ENCODE results near the gene C1QB. TPM values are rescaled to one million over a fixed set of nuclear protein-coding genes. Genes with fewer than 3 reads are reported as not detected.

Gene C1QB
- total RNA-seq, 6 donors from 2014 or later = 391 to 1,763 (median 1,026) TPM

DNA sequence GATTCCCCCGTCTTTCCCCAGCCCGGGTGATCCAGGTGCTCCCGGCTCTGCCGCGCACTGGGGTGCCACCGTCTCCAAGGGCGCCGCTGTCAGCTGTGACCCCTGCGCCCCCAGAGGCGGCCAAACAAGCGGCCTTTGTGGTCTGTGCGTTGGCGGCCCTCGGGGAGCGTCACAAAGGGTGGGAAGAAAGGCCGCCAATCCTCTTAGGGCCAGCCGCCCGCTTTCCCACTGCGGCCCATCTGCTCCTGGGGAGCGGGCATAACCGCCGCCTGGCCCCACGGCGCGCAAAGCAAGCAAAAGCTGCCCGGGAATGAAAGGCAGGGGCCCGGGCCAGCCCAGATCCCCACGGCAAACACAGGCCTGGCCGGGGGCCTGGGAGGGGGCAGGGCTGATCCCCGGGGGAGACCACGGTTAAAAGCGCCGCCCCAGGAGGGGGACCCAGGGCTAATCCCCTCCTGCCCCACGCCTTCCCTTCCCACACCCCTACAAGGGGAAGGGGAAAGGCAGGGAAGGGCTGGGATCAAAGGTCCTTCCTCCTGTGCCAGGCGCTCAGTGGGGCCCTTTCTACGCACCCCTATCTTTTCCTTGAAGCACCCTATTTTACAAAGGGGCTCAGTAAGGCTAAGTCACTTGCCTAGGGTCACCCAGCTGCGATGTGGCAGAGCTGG, 24.0 kb downstream of the C1QB start:
- DNase-seq = peak in 1 of 2 donors; percentile 74
- peaks cover 0 to 21% (median 2%) of the 10 kb centered on the region in 4 donors for H3K27me3 ChIP-seq

DNA sequence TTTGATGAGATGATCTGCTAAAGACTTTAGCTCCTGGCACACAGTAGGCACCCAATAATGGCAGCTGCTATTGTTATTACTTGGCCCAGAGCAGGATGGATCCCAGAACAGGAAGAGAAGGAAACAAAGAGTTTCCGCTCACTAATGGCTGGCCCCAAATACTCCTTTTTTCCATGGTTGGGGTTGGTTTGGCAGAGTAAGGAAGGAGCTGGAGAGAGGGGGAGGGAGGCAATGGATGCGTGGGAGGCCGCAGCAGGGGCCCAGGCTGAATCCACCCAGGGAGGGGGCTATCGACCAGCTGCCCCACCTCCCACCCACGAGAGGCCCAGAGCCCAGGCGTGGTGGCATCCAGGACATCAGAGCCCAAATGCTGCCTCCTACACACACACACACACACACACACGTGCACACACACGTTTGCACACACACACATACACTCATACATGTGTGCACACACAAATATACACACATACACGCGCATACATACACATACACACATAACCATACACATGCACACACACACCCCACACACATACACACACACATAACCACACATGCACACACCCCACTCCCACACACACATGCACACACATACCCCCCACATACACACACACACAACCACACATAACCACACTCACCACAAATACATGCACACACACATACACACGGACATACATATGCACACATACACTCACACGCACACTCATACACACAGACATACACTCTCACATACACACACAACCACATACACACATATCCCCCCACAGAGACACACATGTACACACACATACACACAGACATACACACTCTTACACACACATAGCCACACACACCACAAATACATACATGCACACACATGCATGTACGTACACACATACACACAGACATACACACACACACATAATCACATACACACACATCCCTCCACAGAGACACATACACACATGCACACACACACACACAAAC, 25.2 kb downstream of the C1QB start:
- DNase-seq (peak in 1 of 2 donors; percentile 30), ATAC-seq (ENCODE audit: low FRiP score in 2 of 2) (no peak)
- WGBS, 2 donors = 83% methylated on average over 13 of the region's 13 CpGs
- Histone ChIP-seq H3K9me3 (no peaks in the 10 kb centered on the region), H3K4me1 (no peaks in the 10 kb centered on the region), H3K27me3 (peaks cover 0 to 15% (median 2%) of the 10 kb centered on the region in 4 donors), H3K36me3 (no peaks in the 10 kb centered on the region), H3K4me3 (no peak overlapping the region), H3K27ac (no peak overlapping the region)
- TF ChIP-seq POLR2A (IDR thresholded peaks at IDR 0.05) = no peak
- TF ChIP-seq EP300 (IDR thresholded peaks at IDR 0.05) = no peak
- TF ChIP-seq, protein P1, sequence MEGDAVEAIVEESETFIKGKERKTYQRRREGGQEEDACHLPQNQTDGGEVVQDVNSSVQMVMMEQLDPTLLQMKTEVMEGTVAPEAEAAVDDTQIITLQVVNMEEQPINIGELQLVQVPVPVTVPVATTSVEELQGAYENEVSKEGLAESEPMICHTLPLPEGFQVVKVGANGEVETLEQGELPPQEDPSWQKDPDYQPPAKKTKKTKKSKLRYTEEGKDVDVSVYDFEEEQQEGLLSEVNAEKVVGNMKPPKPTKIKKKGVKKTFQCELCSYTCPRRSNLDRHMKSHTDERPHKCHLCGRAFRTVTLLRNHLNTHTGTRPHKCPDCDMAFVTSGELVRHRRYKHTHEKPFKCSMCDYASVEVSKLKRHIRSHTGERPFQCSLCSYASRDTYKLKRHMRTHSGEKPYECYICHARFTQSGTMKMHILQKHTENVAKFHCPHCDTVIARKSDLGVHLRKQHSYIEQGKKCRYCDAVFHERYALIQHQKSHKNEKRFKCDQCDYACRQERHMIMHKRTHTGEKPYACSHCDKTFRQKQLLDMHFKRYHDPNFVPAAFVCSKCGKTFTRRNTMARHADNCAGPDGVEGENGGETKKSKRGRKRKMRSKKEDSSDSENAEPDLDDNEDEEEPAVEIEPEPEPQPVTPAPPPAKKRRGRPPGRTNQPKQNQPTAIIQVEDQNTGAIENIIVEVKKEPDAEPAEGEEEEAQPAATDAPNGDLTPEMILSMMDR (IDR thresholded peaks at IDR 0.05) = no peak
- TF ChIP-seq POLR2AphosphoS5 (IDR thresholded peaks at IDR 0.05) = no peak

More for the DNA sequence above, 24.0 kb downstream of the C1QB start:
- Histone ChIP-seq H3K27ac (no peak overlapping the region), H3K36me3 (no peaks in the 10 kb centered on the region), H3K9me3 (no peaks in the 10 kb centered on the region), H3K4me1 (no peaks in the 10 kb centered on the region), H3K4me3 (no peak overlapping the region)
- no peak for ATAC-seq (ENCODE audit: low FRiP score in 2 of 2)
- TF ChIP-seq, protein P1 (IDR thresholded peaks at IDR 0.05) = no peak
- no peak for TF ChIP-seq POLR2AphosphoS5 (IDR thresholded peaks at IDR 0.05)
- 58 to 71% methylated on average over 11 to 37 of the region's 37 CpGs for WGBS, 2 donors

DNA sequence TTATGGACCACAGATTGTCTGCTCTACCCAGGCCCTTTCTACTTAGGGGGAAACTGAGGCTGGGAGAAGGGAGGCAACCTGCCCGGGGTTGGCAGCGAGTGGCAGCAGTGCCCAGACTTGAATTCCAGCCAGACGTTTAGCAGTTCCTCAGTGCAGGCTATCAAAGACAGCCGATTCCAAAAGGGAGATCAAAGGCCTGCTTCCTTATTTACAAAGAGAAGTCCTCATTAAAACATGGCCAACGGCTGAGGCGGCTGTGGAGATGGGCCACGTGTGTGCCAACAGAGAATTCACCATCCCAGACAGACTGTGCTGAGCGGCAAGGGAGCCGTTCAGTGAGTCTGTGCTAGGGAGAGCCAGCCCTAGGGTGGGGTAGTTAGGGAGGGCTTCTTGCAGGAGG, 27.7 kb downstream of the C1QB start:
- H3K9me3 ChIP-seq = no peaks in the 10 kb centered on the region
- TF ChIP-seq EP300 (IDR thresholded peaks at IDR 0.05) (no peak), POLR2AphosphoS5 (IDR thresholded peaks at IDR 0.05) (no peak), POLR2A (IDR thresholded peaks at IDR 0.05) (no peak)
- no peak overlapping the region for H3K27ac ChIP-seq
- no peak overlapping the region for H3K4me3 ChIP-seq
- no peak for ATAC-seq (ENCODE audit: low FRiP score in 2 of 2)
- peaks cover 0 to 10% (median 0%) of the 10 kb centered on the region in 4 donors for H3K27me3 ChIP-seq
- no peak for DNase-seq
- WGBS, 2 donors = 47 to 49% methylated on average over 9 of the region's 9 CpGs
- no peaks in the 10 kb centered on the region for H3K36me3 ChIP-seq
- no peaks in the 10 kb centered on the region for H3K4me1 ChIP-seq

DNA sequence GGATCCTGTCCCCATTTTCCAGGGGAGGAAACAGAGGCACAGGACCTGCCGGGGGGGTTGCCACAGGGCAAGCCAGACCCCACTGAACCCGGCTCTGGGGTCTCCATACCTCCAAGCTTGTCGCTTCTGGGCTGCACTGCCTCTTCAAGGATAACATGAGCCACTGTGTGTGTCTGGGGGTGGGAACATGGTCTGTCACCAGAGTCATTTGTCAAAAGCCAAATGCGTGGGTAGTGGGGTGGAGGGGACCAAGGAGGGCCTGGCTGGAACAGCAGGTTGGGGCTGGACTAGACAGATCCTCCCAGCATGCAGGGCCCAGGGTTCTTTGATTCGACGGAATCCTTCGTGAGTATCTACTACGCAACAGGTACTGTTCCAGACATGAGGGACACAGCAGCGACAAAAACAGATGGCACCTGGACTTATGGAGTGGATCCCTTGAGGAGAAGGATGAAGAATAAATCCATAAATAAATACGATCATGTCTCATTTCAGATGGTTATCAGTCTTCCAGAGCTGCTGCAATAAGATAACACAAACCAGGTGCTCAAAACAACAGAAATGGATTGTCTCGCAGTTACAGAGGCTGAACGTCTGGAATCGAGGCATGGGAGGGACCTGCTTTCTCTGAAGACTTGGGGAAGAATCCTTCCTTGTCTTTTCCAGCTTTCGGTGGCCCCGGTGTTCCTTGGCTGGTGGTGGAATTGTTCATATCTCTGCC, 28.7 kb downstream of the C1QB start:
- H3K4me3 ChIP-seq = no peak overlapping the region
- 77 to 85% methylated on average over 15 of the region's 15 CpGs for WGBS, 2 donors
- no peak for TF ChIP-seq POLR2A (IDR thresholded peaks at IDR 0.05)
- TF ChIP-seq POLR2AphosphoS5 (IDR thresholded peaks at IDR 0.05) = no peak
- TF ChIP-seq EP300 (IDR thresholded peaks at IDR 0.05) = no peak
- no peak for DNase-seq
- H3K36me3 ChIP-seq = no peaks in the 10 kb centered on the region
- H3K9me3 ChIP-seq = no peaks in the 10 kb centered on the region
- no peak for ATAC-seq (ENCODE audit: low FRiP score in 2 of 2)
- no peaks in the 10 kb centered on the region for H3K4me1 ChIP-seq
- H3K27ac ChIP-seq = no peak overlapping the region
- peaks cover 0 to 8% (median 0%) of the 10 kb centered on the region in 4 donors for H3K27me3 ChIP-seq

DNA sequence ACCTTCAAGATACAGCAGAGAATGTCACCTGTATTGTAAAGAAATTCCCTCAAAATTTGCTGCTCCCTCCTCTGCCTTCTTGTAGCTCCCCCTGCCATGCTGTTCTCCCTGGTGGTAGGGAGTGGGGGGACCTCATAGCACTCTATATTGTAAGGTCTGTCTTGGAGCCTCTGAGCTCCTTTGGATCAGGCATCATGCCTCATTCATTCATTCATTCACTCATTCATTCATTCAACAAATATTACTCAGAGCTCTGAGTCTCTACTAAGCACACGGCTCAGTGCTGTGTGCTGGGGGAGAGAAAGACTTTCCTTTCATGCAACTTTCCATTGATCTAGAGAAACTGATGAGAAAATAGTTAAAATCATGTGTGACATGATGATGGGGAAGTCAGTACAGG, 30.5 kb downstream of the C1QB start:
- no peak overlapping the region for H3K27ac ChIP-seq
- no peaks in the 10 kb centered on the region for H3K9me3 ChIP-seq
- no peak for ATAC-seq (ENCODE audit: low FRiP score in 2 of 2)
- no peak overlapping the region for H3K4me3 ChIP-seq
- TF ChIP-seq POLR2A (IDR thresholded peaks at IDR 0.05) (no peak), EP300 (IDR thresholded peaks at IDR 0.05) (no peak), POLR2AphosphoS5 (IDR thresholded peaks at IDR 0.05) (no peak)
- TF ChIP-seq, protein P1 (IDR thresholded peaks at IDR 0.05) = no peak
- H3K27me3 ChIP-seq = peaks cover 0 to 3% (median 0%) of the 10 kb centered on the region in 4 donors
- DNase-seq = no peak
- no peaks in the 10 kb centered on the region for H3K4me1 ChIP-seq
- WGBS, 2 donors = 61 to 86% methylated on average over 1 of the region's 1 CpG
- H3K36me3 ChIP-seq = no peaks in the 10 kb centered on the region

Measured in upper lobe of left lung (tissue), 6 donors.